GM18858 (cell line): Measurements from ENCODE around the gene SESN2.

ENCODE experiments used
- ATAC-seq: cut with Tn5 transposase; IDR thresholded peaks from one replicate; pipeline ENCODE4 v1.9.1; 2021; ENCODE audit not compliant: unreplicated experiment

The SESN2 gene

DNA sequence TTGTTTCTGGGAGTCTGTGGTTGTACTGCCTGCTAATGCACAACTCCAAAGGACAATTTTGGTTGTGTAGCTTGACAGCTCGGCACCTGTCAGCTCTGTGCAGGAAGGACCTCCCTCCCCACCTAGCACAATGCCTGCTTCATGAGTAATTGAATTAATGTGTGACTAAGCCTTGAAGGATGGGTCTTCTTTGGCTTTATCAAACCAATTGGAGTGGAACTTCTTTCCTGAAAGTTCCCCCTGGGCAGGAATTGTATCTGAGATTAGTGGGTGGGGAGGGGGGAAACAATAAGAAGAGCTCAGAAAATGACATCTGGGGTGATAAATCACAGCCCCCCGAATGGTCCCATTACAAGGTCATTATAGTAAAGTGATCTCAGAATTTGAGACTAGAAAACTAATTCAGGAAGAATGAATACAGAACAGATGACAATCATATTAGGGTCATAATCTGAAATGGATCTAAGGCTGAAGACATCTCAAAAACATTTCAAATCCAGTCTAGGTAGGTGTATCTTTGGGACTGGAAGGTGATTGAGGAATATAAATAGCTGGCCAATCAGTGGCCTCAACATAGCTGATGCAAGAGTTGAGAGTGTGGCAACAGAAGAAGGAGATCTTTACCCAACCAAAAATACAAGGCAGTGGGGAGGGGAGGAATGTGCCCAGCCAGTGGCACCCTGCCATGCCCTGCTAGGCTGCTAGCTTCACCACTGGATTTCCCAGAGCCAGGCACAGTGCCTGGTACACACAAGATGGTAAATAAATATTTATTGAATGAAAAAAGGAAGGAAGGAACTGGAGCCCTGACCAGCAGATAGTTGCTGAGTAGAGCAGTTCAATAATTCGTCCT lies 10.1 kb upstream of the SESN2 start:
- no peak for ATAC-seq

DNA sequence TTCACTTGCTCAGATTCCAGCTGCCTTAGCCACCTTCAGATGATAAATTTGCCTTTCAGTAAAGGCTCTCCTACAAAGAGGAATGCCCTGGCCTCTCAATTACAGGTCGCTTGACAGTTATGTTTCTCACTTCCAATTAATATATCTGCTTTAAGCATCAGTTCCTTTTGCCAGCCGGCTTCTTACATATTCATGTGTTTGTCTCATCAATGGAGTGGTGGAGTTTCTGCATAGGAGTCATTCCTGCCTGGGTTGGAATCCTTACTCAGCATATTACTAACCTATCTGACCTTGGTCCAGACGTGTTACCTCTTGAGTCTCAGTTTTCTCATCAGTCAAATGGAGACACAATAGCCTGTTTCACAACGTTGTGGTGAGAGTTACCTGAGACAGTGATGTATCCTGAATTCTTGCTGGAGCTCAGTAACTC lies 9.4 kb upstream of the SESN2 start:
- no peak for ATAC-seq

DNA sequence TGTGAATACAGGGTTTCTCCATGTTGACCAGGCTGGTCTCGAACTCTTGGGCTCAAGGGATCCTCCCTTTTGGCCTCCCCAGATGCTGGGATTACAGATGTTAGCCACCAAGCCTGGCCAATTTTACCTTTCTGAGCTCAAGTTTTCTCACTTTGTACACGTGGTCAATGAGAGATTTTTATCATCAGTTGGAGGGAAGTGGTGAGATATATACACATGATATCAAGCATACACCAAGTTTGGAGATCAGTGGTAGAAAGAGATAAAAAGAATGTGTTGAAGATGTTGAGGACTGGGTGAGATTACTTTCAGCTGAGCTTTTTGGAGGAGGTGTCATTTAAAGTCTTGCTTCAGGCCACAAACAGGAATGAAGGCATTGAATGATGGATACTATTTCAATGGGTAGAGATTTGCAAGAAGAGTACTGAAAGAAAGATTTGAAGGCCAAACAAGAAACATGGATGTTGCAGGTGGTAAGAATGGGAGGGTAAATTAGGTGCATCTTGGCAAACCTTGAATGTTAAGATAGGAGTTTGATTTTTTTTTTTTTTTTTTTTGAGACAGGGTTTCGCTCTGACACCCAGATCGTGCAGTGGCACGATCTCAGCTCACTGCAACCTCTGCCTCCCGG lies 3.0 kb upstream of the SESN2 start:
- ATAC-seq = no peak

GRCh38 chr1:28257736-28258135 lies 1.6 kb upstream of the SESN2 start:
- ATAC-seq = no peak

DNA sequence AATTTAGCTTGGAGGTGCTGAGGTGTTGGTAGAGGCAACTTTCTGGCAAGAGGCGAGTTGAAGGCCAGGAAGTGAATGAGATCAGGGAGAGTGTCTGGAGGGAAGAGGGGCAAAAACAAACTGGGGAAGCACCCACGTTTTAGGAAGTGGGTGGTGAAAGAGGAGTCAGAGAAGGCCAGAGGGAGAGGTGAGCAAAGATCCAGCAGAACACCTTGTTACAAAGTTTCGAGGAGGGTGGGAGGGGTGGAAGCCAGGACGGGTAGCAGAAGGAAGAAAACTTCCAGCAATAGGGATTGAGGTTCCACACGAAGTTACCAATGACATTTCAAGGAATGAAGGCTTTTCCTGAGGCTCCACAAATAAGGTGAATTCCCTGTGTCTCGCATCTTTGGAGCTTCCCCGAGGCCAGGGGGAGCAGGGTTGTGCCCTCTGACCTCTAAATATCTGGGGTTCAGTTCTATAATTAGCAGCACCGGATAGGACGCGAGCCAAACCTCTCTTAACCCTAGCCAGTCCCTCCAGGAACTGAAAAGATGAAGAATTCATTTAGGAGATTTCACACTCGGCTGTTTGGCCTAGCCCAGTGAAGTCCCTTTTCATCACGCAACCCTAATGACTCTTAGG lies 578 bp upstream of the SESN2 start:
- no peak for ATAC-seq

GRCh38 chr1:28259934-28260802 lies 850 bp downstream of the SESN2 start:
- ATAC-seq = no peak

- ATAC-seq = no peak
Observed at GRCh38 chr1:28260803-28261174, 1.5 kb downstream of the SESN2 start.

DNA sequence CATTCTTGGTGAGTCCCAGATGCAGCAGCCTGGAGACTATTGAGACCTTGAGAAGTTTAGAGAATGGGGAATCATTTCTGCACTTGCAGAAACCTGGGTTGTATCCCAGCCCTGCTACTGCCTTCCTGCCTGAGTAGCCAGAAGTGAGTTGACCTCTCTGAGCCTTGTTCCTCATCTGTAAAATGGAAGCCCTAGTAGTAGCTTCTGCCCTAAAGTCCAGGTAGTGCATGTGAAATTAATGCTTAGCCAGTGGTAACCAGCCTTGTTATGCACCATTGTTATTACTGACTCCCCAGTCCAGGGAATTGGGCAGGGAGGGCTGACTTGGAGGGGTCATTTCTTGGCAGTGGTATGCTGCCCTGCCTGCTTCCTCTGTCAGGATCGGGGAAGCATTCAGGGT lies 5.6 kb downstream of the SESN2 start:
- ATAC-seq = no peak

GRCh38 chr1:28265577-28265976 lies 6.3 kb downstream of the SESN2 start:
- ATAC-seq = no peak

DNA sequence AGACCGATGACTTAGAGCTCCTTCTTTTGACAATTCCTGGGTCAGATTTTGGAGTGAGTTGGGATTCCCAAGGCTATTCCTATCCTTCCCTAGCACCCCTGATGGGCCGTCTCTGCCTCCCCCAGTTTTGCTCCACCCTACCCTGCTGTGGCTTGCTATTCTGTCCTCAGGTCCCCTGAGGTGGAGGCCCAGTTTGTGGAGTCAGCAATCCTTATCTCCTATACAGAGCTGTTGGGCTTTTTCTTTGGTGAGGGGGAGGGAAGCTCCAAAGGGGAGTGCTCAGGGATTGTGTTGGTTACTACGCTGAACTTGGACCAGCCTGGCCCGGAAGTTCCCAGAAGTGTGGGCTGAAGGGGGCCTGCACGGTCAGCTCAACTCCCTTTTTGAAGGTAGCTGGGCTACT lies 7.6 kb downstream of the SESN2 start:
- ATAC-seq = no peak

DNA sequence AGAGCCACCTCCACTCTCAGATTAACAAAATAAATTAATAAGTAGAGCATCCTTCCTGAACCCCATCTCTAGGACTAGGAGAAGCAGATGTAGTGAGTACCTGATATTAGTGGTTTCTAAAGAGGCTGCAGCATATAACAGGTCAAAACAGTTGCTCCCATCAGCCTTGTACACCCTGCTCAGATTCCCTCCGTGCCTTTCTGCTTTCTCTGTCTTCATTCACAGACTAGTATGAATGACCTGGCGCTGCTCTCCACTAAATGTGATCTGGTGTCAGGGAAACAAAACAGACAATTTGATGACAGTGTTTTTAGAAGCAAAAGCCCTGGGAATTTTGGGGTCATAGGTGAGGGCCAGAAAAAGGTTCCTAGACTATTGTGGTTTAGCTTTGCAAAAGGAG lies 8.3 kb downstream of the SESN2 start:
- ATAC-seq = no peak

GRCh38 chr1:28269529-28269928 lies 10.2 kb downstream of the SESN2 start:
- ATAC-seq = no peak

DNA sequence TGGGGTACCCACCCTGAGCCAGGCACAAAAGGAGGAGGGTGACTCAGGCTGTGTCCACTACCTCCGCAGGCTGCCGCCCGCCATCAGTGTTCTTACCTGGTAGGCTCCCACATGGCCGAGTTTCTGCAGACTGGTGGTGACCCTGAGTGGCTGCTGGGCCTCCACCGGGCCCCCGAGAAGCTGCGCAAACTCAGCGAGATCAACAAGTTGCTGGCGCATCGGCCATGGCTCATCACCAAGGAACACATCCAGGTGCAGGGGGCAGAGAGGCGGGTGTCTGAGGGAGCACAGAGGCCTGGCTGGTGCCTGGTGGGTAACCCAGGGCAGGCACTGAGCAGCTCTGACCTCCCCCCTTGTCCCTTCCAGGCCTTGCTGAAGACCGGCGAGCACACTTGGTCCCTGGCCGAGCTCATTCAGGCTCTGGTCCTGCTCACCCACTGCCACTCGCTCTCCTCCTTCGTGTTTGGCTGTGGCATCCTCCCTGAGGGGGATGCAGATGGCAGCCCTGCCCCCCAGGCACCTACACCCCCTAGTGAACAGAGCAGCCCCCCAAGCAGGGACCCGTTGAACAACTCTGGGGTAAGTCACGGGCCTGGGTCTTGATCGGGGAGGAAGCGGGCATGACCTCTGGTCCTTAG lies 13.0 kb downstream of the SESN2 start:
- ATAC-seq = no peak

DNA sequence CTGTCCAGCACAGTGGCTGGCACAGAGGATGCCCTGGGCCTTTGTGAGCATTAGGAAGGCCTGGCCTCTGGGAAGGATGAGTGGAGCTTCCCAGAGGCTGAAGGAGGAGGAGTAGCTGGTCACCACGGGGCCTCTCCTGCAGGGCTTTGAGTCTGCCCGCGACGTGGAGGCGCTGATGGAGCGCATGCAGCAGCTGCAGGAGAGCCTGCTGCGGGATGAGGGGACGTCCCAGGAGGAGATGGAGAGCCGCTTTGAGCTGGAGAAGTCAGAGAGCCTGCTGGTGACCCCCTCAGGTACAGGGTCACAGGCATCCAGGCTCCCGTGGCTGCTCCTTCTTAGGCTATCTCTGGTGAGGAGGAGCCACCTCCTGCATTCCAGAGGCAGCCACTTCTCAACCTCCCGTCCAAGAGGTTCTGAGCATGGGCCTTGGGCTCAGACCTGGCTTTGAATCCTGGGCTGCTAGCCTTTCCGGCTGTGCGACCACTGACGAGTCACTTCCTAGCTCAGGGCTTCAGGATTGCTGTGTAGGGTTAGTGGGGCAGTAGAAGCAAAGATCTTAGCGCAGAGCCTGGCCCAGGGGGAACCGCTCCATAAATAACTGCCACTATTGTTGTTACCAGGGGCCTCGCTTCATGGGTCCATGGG lies 14.0 kb downstream of the SESN2 start:
- ATAC-seq = no peak

GRCh38 chr1:28278763-28279162 lies 19.4 kb downstream of the SESN2 start:
- ATAC-seq = no peak

DNA sequence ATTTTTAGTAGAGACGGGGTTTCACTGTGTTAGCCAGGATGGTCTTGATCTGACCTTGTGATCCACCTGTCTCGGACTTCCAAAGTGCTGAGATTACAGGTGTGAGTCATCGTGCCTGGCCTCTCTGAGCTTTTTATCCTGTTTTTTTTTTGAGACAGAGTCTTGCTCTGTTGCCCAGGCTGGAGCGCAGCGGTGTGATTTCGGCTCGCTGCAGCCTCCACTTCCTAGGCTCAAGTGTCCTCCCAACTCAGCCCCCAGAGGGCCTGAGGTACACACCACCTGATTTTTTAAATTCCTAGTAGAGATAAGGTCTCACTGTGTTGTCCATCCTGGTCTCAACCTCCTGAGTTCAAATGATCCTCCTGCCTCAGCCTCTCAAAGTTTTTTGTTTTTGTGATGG lies 20.4 kb downstream of the SESN2 start:
- no peak for ATAC-seq

GRCh38 chr1:28280501-28280900 lies 21.2 kb downstream of the SESN2 start:
- no peak for ATAC-seq

GRCh38 chr1:28280977-28281381 lies 21.7 kb downstream of the SESN2 start:
- no peak for ATAC-seq

- ATAC-seq = no peak
Observed at GRCh38 chr1:28281608-28282425, 22.5 kb downstream of the SESN2 start.
